Activated CD4-positive, alpha-beta T cell treated with anti-CD3 and anti-CD28 coated beads for 48 hours (primary cell): ENCODE results near the gene VASP.

Experiments used
- DNase-seq: peaks from one replicate; pipeline ENCODE4 v3.0.0-alpha.2; 2020

VASP gene

GRCh38 chr19:45506989-45507871, at the start of gene VASP:
VASP (plus strand) TSS chr19:45507479; CDS start chr19:45507772, 293 bp downstream.
- DNase-seq: peak; percentile 95

GRCh38 chr19:45457776-45458175, 49.5 kb upstream of the VASP start:
- DNase-seq: no peak

DNA sequence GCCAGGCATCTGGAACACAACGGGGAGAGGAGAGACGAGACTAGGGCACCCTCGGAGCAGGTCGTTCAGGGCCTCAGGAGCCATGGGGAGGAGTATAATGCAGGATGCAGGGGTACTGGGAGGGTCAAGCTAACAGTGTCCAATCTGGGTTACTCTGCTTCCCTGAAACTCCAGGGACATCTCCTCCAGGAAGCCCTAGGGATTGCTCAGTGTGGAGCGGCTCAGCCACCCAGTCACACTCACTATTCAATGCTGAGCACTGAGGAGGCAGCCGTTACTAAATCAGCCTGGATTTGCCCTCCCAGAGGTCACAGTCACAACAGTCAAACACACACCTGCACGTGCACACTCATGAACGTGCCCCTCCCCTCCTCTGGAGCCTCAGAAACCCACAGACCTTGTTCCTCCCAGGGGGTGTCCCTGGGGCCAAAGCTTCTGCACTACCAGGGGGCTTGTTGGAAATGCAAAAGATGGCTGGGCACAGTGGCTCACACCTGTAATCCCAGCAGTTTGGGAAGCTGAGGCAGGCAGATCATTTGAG, 46.4 kb upstream of the VASP start:
- no peak for DNase-seq

- no peak for DNase-seq
These were observed 45.1 kb upstream of the VASP start for GRCh38 chr19:45462174-45462573.

DNA sequence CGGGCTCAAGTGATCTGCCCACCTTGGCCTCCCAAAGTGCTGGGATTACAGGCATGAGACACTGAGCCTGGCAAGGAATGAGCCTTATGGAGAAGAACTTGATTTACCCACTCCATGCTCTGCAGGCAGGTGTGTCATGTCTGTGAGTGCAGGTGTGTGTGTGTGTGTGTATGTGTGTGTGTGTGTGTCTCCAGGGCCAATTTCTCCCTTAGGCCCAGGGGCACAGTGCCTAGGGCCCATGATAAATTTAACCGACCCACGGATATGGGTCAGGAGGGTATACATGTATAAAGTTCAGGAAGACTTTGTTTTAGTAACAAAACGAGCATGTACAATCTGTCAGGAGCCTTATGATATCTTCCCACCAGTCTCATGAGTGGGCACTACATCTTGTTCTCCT, 44.0 kb upstream of the VASP start:
- no peak for DNase-seq

- no peak for DNase-seq
These were observed 43.0 kb upstream of the VASP start for GRCh38 chr19:45464274-45464673.

DNA sequence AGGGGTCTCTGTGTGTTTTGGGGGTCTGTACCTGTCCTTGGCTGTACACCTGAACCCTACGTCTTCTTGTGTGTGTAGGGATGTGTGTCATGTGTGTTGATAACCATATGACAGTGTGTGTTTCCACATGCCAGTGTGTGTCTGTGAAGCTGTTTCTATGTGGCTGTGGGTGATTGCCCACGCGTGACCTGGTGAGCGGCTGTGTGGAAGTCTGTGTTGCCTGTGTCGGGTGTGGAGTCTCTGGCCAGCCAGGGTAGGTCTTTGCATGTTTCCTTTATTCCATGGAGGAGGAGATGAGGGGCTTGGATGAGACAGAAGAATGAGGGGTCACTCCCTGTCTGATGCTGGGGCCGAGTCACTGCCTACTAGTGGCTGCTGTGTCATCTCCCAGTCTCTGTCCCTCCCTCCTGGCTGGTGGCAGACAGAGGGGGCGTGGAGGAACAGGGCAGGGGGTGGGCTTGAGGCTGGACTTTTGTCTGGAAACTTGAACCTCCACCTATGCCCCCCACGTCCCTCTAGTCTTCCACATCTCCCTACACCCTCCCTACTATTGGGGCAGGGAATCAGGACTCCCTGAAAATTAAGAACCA, 42.3 kb upstream of the VASP start:
- no peak for DNase-seq

DNA sequence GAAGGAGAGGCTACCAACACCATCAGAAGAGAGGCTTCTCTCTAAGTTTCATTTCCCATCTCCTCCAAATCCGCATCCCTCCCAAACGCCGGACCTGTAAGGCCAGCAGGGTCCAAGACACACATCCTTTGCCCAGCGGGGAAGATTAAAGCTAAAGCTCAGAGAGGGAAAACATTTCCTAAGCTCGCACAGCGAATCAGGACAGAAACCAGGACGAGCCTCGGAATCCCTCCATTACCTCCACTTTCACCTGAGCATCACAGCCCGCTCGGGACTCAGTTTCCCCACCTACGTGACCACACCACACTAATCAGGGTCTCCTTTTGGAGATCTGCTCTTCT, 40.2 kb upstream of the VASP start:
- no peak for DNase-seq

GRCh38 chr19:45467456-45468158, 39.7 kb upstream of the VASP start, which contains the start of gene FOSB:
FOSB (plus strand) TSS chr19:45467996; CDS start chr19:45468587, 591 bp downstream.
- peak; percentile 95 for DNase-seq

DNA sequence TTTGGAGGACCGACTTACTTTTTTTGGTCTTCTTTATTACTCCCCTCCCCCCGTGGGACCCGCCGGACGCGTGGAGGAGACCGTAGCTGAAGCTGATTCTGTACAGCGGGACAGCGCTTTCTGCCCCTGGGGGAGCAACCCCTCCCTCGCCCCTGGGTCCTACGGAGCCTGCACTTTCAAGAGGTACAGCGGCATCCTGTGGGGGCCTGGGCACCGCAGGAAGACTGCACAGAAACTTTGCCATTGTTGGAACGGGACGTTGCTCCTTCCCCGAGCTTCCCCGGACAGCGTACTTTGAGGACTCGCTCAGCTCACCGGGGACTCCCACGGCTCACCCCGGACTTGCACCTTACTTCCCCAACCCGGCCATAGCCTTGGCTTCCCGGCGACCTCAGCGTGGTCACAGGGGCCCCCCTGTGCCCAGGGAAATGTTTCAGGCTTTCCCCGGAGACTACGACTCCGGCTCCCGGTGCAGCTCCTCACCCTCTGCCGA, 39.1 kb upstream of the VASP start:
- peak; percentile 46 for DNase-seq

GRCh38 chr19:45468803-45469131, 38.5 kb upstream of the VASP start:
- DNase-seq: no peak

GRCh38 chr19:45469132-45469944, 37.9 kb upstream of the VASP start:
- DNase-seq: peak; percentile 97

GRCh38 chr19:45469945-45470761, 37.1 kb upstream of the VASP start:
- DNase-seq: peak; percentile 27

GRCh38 chr19:45470762-45471081, 36.6 kb upstream of the VASP start:
- no peak for DNase-seq

GRCh38 chr19:45471111-45471930, 36.0 kb upstream of the VASP start:
- no peak for DNase-seq

DNA sequence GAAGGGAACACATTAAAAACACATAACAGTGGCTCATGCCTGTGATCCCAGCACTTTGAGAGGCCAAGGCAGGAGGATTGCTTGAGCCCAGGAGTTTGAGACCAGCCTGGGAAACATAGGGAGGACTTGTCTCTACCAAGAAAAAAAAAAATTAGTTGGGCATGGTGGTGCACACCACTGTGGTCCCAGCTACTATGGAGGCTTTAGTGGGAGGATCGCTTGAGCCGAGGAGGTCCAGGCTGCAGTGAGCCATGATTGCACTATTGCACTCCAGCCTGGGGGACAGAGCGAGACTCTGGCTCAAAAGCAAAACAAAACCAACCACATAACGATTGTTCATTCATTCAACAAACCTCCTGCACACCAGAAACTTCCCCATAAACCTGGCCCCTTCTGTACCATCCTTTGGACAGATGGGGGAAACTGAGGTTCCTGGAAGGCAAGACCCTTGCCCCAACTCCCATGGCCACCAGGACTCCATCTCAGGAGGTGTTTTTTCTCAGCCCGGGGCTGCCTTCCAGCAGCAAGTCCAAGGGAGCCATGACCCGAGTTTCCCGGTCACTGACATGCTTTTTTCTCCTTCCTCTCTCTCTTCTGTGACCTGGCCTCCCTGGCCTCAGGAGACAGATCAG, 35.2 kb upstream of the VASP start:
- no peak for DNase-seq

DNA sequence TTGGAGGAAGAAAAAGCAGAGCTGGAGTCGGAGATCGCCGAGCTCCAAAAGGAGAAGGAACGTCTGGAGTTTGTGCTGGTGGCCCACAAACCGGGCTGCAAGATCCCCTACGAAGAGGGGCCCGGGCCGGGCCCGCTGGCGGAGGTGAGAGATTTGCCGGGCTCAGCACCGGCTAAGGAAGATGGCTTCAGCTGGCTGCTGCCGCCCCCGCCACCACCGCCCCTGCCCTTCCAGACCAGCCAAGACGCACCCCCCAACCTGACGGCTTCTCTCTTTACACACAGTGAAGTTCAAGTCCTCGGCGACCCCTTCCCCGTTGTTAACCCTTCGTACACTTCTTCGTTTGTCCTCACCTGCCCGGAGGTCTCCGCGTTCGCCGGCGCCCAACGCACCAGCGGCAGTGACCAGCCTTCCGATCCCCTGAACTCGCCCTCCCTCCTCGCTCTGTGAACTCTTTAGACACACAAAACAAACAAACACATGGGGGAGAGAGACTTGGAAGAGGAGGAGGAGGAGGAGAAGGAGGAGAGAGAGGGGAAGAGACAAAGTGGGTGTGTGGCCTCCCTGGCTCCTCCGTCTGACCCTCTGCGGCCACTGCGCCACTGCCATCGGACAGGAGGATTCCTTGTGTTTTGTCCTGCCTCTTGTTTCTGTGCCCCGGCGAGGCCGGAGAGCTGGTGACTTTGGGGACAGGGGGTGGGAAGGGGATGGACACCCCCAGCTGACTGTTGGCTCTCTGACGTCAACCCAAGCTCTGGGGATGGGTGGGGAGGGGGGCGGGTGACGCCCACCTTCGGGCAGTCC, 34.5 kb upstream of the VASP start:
- no peak for DNase-seq

GRCh38 chr19:45473367-45473681, 34.0 kb upstream of the VASP start:
- no peak for DNase-seq

- DNase-seq: no peak
These were observed 33.3 kb upstream of the VASP start for GRCh38 chr19:45473682-45474605.
